Ishikawa (cell line): ENCODE measurements around the gene CYB561.

ENCODE experiments used
- CEBPB ChIP-seq: IDR thresholded peaks from 2 replicates; pipeline ENCODE4 v1.6.1; 2012
- CREB1 ChIP-seq: IDR thresholded peaks from 2 replicates; pipeline ENCODE4 v1.6.1; 2012; ENCODE audit warnings: low read depth
- EGR1 ChIP-seq: IDR thresholded peaks from 2 replicates; pipeline ENCODE4 v1.6.1; 2012
- EP300 ChIP-seq: IDR thresholded peaks from 2 replicates; pipeline ENCODE4 v1.6.1; 2012; ENCODE audit warnings: borderline replicate concordance
- FOXM1 ChIP-seq: IDR thresholded peaks from 2 replicates; pipeline ENCODE4 v1.6.1; 2012; ENCODE audit warnings: low read depth, borderline replicate concordance
- MAX ChIP-seq: IDR thresholded peaks from 2 replicates; pipeline ENCODE4 v1.6.1; 2012
- NFIC ChIP-seq: IDR thresholded peaks from 2 replicates; pipeline ENCODE4 v1.6.1; 2012
- RAD21 ChIP-seq: IDR thresholded peaks from 2 replicates; pipeline ENCODE4 v1.6.1; 2012; ENCODE audit warnings: low read depth
- REST ChIP-seq: IDR thresholded peaks from 2 replicates; pipeline ENCODE4 v1.6.1; 2012; ENCODE audit warnings: low read depth, mild to moderate bottlenecking
- TAF1 ChIP-seq: IDR thresholded peaks from 2 replicates; pipeline ENCODE4 v1.6.1; 2012; ENCODE audit warnings: low read depth, mild to moderate bottlenecking
- TCF12 ChIP-seq: IDR thresholded peaks from 2 replicates; pipeline ENCODE4 v1.6.1; 2012; ENCODE audit warnings: low read depth
- TEAD4 ChIP-seq: IDR thresholded peaks from 2 replicates; pipeline ENCODE4 v1.6.1; 2012
- USF1 ChIP-seq: IDR thresholded peaks from 2 replicates; pipeline ENCODE4 v1.6.1; 2012
- YY1 ChIP-seq: IDR thresholded peaks from 2 replicates; pipeline ENCODE4 v1.6.1; 2012; ENCODE audit warnings: low read depth
- ZBTB7A ChIP-seq: IDR thresholded peaks from 2 replicates; pipeline ENCODE4 v1.6.1; 2012; ENCODE audit warnings: low read depth

Gene CYB561

GRCh38 chr17:63406689-63407330 is 39.3 kb downstream of the CYB561 start:
- TF ChIP-seq RAD21 (peak; percentile 89), CREB1 (no peak)

- TF ChIP-seq RAD21, result peak; percentile 46
- TF ChIP-seq FOXM1, result no peak
These were observed 40.3 kb downstream of the CYB561 start for GRCh38 chr17:63405741-63406261.

- TF ChIP-seq TEAD4, result no peak
- no peak for TF ChIP-seq NFIC
- TF ChIP-seq EP300, result no peak
- TF ChIP-seq TAF1, result no peak
- TF ChIP-seq YY1, result no peak
- TF ChIP-seq RAD21, result no peak
- no peak for TF ChIP-seq CREB1
These were observed 41.1 kb downstream of the CYB561 start for GRCh38 chr17:63405020-63405419.

- TF ChIP-seq CREB1 (no peak), EP300 (no peak), CEBPB (no peak), FOXM1 (no peak), EGR1 (no peak), YY1 (no peak), NFIC (no peak), MAX (no peak), USF1 (no peak), TAF1 (no peak), TEAD4 (no peak), ZBTB7A (no peak), RAD21 (no peak)
These were observed 43.5 kb downstream of the CYB561 start for GRCh38 chr17:63402431-63403212.

- TF ChIP-seq ZBTB7A (no peak), TAF1 (no peak), EP300 (no peak)
These were observed 46.2 kb downstream of the CYB561 start for GRCh38 chr17:63399856-63400255.

- TF ChIP-seq USF1, result no peak
- no peak for TF ChIP-seq TCF12
- TF ChIP-seq TEAD4, result no peak
- TF ChIP-seq NFIC, result no peak
- no peak for TF ChIP-seq ZBTB7A
- no peak for TF ChIP-seq CEBPB
- no peak for TF ChIP-seq MAX
- no peak for TF ChIP-seq REST
- no peak for TF ChIP-seq EGR1
- no peak for TF ChIP-seq YY1
- TF ChIP-seq FOXM1, result no peak
- no peak for TF ChIP-seq EP300
- TF ChIP-seq CREB1, result no peak
These were observed 46.8 kb downstream of the CYB561 start for GRCh38 chr17:63399316-63399715.

GRCh38 chr17:63398680-63399079 is 47.4 kb downstream of the CYB561 start:
- TF ChIP-seq RAD21, result no peak
- no peak for TF ChIP-seq EP300
- no peak for TF ChIP-seq REST
